NCI-H146 treated with DMSO at 0.1 percent for 48 hours (cell line): ENCODE data around the gene NEDD8.

Experiments
- DNase-seq: peaks from one replicate; lab custom pipeline; 2025; ENCODE audit not compliant: unreplicated experiment; lab: John Stamatoyannopoulos, UW

The NEDD8 gene

DNA sequence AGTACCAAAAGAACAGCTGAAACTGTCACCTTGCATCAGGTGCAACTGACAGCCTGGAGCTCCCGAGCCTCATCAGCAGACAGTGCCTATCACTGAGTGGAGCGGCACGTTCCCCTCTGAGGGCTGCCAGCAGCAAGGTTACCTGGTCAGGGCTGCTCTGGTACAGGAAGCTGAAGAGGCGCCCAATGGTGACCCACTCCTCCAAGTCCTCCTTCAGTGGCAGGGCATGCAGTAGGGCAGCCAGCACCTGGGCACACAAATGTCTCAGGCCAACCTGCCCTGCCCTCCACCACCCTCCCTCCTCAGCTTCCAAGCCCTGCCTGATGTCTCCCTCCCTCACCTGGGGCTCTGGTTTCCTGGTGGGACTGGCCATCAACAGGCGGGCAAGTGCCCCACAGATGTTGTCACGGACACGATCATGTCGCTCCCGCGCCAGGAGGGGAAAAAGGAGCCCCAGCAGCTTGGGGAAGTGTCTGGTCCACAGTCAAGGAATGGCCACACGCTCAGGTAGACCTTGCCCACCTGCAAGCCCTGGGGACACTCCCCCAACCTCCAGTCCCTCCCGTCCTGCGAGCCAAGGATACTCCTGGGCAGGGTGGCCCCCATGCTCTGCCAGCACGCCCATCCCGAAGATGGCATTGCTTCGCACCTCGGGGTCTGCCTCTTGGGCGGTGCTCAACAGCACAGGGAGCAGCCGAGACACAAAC lies 50.6 kb downstream of the NEDD8 start:
- DNase-seq, result no peak

GRCh38 chr14:24179961-24180796 lies 52.0 kb downstream of the NEDD8 start:
- no peak for DNase-seq

- DNase-seq, result no peak
Observed at GRCh38 chr14:24179294-24179960, 52.7 kb downstream of the NEDD8 start.

- DNase-seq, result no peak
Observed at GRCh38 chr14:24178399-24179178, 53.6 kb downstream of the NEDD8 start.

- DNase-seq, result no peak
Observed at GRCh38 chr14:24177891-24178290, 54.3 kb downstream of the NEDD8 start.

DNA sequence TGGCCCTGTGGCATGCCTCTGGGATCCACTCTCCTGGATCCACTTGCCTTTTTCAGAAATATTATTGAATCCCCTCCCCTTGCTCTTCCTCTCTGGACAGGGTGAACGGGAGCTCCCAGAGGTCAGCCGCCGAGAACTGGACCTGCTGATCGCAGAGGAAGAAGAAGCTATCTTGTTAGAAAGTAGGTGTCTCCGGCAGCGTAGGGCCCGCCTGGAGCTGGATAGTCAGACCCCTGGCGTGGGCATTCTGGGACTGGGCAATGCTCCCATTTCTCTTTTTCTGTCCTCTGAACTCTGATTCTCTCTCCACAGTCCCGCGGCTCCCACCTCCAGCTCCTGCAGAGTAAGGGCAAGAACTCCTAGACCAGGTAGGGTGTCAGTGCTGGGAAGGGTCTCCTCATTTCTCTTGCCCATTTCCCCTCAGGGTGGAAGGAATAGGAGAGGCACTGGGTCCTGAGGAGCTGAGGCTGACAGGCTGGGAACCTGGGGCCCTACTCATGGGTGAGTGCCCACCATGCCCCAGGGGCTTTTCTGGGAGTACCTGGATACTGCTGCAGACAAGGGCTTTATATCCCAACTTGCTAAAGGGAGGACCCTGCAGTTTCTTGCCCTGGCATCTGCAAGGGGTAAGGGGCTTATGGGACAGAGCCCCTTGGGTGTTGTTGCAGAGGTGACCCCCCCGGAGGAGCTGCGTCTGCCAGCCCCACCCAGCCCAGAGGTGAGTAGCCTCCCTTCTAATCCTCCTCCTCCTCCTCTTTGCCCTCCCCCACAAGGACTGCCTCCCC lies 54.9 kb downstream of the NEDD8 start:
- no peak for DNase-seq

- no peak for DNase-seq
Observed at GRCh38 chr14:24176599-24176998, 55.6 kb downstream of the NEDD8 start.

DNA sequence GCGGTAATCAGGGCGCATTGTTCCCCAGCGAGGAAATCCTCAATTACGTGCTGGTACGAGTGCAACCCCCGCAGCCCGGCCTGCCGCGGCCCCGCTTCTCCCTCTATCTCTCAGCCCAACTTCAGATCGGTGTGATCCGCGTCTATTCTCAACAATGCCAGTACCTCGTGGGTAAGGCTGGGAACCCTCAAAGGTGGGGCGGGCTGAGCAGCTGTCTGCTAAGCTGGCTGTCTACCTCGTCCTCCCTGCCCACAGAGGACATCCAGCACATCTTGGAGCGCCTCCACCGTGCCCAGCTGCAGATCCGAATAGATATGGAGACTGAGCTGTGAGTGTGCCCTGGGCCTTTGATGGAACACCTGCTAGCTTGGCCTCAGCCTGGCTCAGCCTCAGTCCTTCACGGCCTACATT lies 59.3 kb downstream of the NEDD8 start:
- DNase-seq, result no peak

GRCh38 chr14:24172261-24172860 lies 59.8 kb downstream of the NEDD8 start:
- no peak for DNase-seq

GRCh38 chr14:24171422-24172260 lies 60.5 kb downstream of the NEDD8 start, which contains the start of gene REC8:
REC8 (plus strand) TSS chr14:24172080; CDS start chr14:24172553, 473 bp downstream.
- no peak for DNase-seq

DNA sequence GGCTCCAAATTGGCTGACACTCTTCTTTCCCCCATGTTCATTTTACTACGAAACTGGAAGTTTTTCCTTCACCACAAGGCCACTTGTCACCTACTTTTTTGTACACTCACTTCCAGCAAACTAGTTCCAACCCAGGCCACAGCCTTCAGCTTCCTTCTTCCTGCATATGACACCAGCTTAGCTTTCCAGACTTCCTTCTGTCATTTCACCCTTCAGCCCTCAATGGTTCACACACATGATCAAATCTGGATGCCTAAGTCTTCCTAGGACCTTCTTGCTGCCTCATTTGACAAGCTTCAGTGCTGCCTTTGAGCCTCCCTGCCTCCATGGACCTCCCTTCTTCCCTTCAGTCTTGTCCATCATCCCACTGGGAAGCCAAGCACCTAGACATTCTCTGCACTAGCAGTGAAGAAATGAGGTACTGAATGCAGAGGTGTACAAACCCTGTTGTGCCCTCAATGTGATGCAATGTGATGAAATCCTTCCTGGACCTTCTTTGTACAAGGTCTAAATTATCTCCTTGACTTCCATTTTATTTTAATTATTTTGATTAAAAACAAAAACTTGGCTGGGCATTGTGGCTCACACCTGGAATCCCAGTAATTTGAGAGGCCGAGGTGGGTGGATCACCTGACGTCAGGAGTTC lies 64.6 kb downstream of the NEDD8 start:
- no peak for DNase-seq
